Measurements from ENCODE around the gene CLEC20A. TPM values are rescaled to one million over a fixed set of nuclear protein-coding genes. Genes with fewer than 3 reads are reported as not detected.

Gene CLEC20A
- total RNA-seq, 1 experiment from 2014 or later = not detected

DNA sequence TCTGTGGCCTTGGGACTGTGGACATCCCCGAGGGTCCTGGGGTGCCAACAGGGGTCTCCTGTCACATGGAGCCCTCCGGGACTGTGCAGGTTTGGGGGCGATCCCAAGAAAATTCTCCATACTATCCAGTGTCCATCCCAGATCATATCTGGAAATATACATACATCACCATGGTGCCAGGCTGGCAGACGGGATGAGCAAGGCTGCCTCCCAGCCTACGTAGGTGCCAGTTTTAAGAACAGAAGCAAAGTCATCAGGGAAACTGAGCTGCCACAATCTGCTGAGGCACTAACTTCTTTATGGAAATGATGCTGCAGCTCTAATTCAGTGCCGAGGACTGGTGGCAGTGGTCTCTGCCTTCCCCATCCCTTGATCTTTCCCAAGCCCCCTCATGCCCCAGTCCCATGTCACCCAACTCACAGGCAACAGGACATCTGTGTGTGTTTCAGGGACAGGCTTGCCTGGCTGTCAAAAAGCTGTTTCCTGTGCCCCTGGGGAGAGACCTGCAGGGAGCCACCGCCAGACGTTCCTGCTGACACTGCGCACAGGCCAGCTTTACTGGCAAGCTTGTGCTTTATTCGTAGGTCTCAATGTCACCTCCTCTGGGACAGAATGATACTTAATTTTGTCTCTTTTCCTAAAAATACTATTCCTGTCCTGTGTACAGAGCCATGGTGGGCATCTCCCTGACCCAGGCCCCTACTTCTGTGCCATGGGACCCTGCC is 31.6 kb upstream of the CLEC20A start:
- POLR2A ChIA-PET (ENCODE audit: unreplicated experiment) = no interaction called here
- no peak overlapping the region for H2AFZ ChIP-seq (ENCODE audit: low read length)

DNA sequence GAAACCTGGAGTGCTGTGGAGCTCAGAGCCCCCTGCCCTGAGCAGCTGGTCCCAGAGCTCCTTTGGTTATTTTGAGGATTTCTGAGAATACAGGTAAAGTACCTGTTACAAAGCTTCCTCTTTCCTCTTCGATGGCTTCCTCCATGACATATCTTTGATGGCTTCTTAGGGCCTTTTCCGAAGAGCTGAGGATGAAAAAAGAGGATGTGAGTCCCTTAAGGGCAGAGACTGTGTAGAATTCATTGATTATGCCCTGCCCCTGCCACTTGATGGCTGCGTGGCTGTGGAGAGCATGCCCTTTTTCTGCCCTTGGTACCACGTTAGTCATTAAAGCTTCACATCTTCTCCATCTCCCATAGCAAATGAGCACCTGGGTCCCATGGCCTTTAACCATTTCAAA is 30.4 kb upstream of the CLEC20A start:
- H3K9me2 ChIP-seq (replicated peaks; ENCODE audit: low read length) = no peaks in the 10 kb centered on the region
- H3K36me3 ChIP-seq (ENCODE audit: low read depth, low read length) = no peaks in the 10 kb centered on the region
- intact Hi-C loops (cut with micrococcal nuclease) = no loop called here
- no peak overlapping the region for H2AFZ ChIP-seq (ENCODE audit: low read length)
- no peaks in the 10 kb centered on the region for H3K79me2 ChIP-seq (ENCODE audit: low read length)
- DNase-seq (no peak), ATAC-seq (no peak)
- no peaks in the 10 kb centered on the region for H3K9me3 ChIP-seq (ENCODE audit: low read length)
- H3K27ac ChIP-seq (ENCODE audit: low read length) = no peak overlapping the region
- ChIA-PET CTCF (no interaction called here), POLR2A (ENCODE audit: unreplicated experiment) (no interaction called here)
- peaks cover 27% of the 10 kb centered on the region for H3K4me1 ChIP-seq (ENCODE audit: insufficient read depth, low read length)
- no peak for TF ChIP-seq EZH2phosphoT487 (IDR thresholded peaks at IDR 0.05; ENCODE audit: borderline replicate concordance, low read length)
- TF ChIP-seq, protein P1, sequence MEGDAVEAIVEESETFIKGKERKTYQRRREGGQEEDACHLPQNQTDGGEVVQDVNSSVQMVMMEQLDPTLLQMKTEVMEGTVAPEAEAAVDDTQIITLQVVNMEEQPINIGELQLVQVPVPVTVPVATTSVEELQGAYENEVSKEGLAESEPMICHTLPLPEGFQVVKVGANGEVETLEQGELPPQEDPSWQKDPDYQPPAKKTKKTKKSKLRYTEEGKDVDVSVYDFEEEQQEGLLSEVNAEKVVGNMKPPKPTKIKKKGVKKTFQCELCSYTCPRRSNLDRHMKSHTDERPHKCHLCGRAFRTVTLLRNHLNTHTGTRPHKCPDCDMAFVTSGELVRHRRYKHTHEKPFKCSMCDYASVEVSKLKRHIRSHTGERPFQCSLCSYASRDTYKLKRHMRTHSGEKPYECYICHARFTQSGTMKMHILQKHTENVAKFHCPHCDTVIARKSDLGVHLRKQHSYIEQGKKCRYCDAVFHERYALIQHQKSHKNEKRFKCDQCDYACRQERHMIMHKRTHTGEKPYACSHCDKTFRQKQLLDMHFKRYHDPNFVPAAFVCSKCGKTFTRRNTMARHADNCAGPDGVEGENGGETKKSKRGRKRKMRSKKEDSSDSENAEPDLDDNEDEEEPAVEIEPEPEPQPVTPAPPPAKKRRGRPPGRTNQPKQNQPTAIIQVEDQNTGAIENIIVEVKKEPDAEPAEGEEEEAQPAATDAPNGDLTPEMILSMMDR (conservative IDR thresholded peaks at IDR 0.05; ENCODE audit: low read depth, low read length) = no peak
- TF ChIP-seq EZH2 (IDR thresholded peaks at IDR 0.05; ENCODE audit: low read length, unreplicated experiment) = no peak
- no TSS peak for BruUV-seq (replicated peaks)
- no peaks in the 10 kb centered on the region for H3K27me3 ChIP-seq (ENCODE audit: low read length)
- no peak overlapping the region for H3K9ac ChIP-seq (ENCODE audit: low read length)
- no peak overlapping the region for H3K4me3 ChIP-seq (ENCODE audit: low read length)
- no peaks in the 10 kb centered on the region for H3F3A ChIP-seq (ENCODE audit: low read length, unreplicated experiment)
- no peak overlapping the region for H3K4me2 ChIP-seq (ENCODE audit: low read length)
- no peaks in the 10 kb centered on the region for H4K20me1 ChIP-seq (ENCODE audit: low read length)

More for the DNA sequence above, 31.6 kb upstream of the CLEC20A start:
- no peaks in the 10 kb centered on the region for H3K9me3 ChIP-seq (ENCODE audit: low read length)
- no peak overlapping the region for H3K27ac ChIP-seq (ENCODE audit: low read length)
- H3K4me2 ChIP-seq (ENCODE audit: low read length) = no peak overlapping the region
- H3K27me3 ChIP-seq (ENCODE audit: low read length) = no peaks in the 10 kb centered on the region
- H3K4me1 ChIP-seq (ENCODE audit: insufficient read depth, low read length) = peaks cover 32% of the 10 kb centered on the region
- H3F3A ChIP-seq (ENCODE audit: low read length, unreplicated experiment) = no peaks in the 10 kb centered on the region
- no peaks in the 10 kb centered on the region for H3K79me2 ChIP-seq (ENCODE audit: low read length)
- DNase-seq (no peak), ATAC-seq (no peak)
- CTCF ChIA-PET = interaction anchor here (0.6 kb wide), 1 partner anchor 12 kb away, joined by 3 read pairs; no protein-coding TSS in a partner anchor
- intact Hi-C loops (cut with micrococcal nuclease) = no loop called here
- BruUV-seq (replicated peaks) = no TSS peak
- no peaks in the 10 kb centered on the region for H3K36me3 ChIP-seq (ENCODE audit: low read depth, low read length)
- TF ChIP-seq EZH2 (IDR thresholded peaks at IDR 0.05; ENCODE audit: low read length, unreplicated experiment) (no peak), EZH2phosphoT487 (IDR thresholded peaks at IDR 0.05; ENCODE audit: borderline replicate concordance, low read length) (no peak)
- TF ChIP-seq, protein P1 (conservative IDR thresholded peaks at IDR 0.05; ENCODE audit: low read depth, low read length) = no peak
- H3K9ac ChIP-seq (ENCODE audit: low read length) = no peak overlapping the region
- no peaks in the 10 kb centered on the region for H4K20me1 ChIP-seq (ENCODE audit: low read length)
- H3K4me3 ChIP-seq (ENCODE audit: low read length) = no peak overlapping the region
- H3K9me2 ChIP-seq (replicated peaks; ENCODE audit: low read length) = no peaks in the 10 kb centered on the region

DNA sequence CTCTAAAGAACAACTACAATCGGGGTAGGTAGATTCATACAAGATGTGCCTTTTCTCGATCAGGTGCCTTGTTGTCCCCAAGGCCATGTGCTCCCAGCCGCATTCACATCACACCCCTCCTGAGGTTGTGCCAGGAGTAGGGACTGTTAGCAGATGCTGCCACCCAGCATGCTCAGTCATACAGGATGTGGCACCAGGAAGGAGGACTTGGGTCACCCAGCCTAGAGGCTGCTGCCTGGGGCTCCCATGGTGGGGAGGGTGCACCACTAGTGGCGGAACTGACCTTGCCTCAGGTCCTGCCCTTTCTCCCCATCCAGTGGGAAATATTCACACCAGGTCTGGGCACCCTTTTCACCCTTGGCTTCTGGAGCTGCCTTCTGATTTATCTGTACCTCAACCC is 24.5 kb upstream of the CLEC20A start:
- Histone ChIP-seq H3K9me3 (ENCODE audit: low read length) (no peaks in the 10 kb centered on the region), H3K36me3 (ENCODE audit: low read depth, low read length) (no peaks in the 10 kb centered on the region), H4K20me1 (ENCODE audit: low read length) (no peaks in the 10 kb centered on the region), H3K4me2 (ENCODE audit: low read length) (no peak overlapping the region), H3K4me1 (ENCODE audit: insufficient read depth, low read length) (no peaks in the 10 kb centered on the region), H3K27me3 (ENCODE audit: low read length) (no peaks in the 10 kb centered on the region), H3K4me3 (ENCODE audit: low read length) (no peak overlapping the region), H3K9ac (ENCODE audit: low read length) (no peak overlapping the region), H3K27ac (ENCODE audit: low read length) (no peak overlapping the region), H3F3A (ENCODE audit: low read length, unreplicated experiment) (no peaks in the 10 kb centered on the region), H3K79me2 (ENCODE audit: low read length) (no peaks in the 10 kb centered on the region), H2AFZ (ENCODE audit: low read length) (no peak overlapping the region), H3K9me2 (replicated peaks; ENCODE audit: low read length) (no peaks in the 10 kb centered on the region)
- no TSS peak for BruUV-seq (replicated peaks)
- ATAC-seq = no peak
- POLR2A ChIA-PET (ENCODE audit: unreplicated experiment) = no interaction called here
- intact Hi-C loops (cut with micrococcal nuclease) = no loop called here
- DNase-seq = no peak
- CTCF ChIA-PET = no interaction called here
- TF ChIP-seq EZH2 (IDR thresholded peaks at IDR 0.05; ENCODE audit: low read length, unreplicated experiment) (no peak), EZH2phosphoT487 (IDR thresholded peaks at IDR 0.05; ENCODE audit: borderline replicate concordance, low read length) (no peak)
- TF ChIP-seq, protein P1 (conservative IDR thresholded peaks at IDR 0.05; ENCODE audit: low read depth, low read length) = no peak

Data from PC-3 (cell line).